HepG2 (cell line): ENCODE data around the gene CDKN2C. TPM values are rescaled to one million over a fixed set of nuclear protein-coding genes. Genes with fewer than 3 reads are reported as not detected.

ENCODE experiments used
- ATAC-seq: fragments of 200-7000 bp; cut with Tn5 transposase; 3 replicates; pipeline ENCODE4 v1.9.1; 2020; ENCODE audit warnings: mild to moderate bottlenecking, moderate library complexity
- BruUV-seq: library from RNA; stranded (reverse); fragments of 400-500 nt; replicated peaks from 2 replicates; lab custom pipeline; 2021; lab: Mats Ljungman, UMichigan
- CTCF ChIA-PET: fragments of 300-600 bp; formaldehyde crosslinking; extraction: SDS; loops from one replicate; lab custom pipeline; 2021; ENCODE audit warnings: low total read pairs, inconsistent platforms, low intra/inter-chr PET ratio; lab: Yijun Ruan, JAX
- POLR2A ChIA-PET: fragments of 350-600 bp; sonication (Branson Sonifier 250); formaldehyde crosslinking; loops from one replicate; lab custom pipeline; 2020; ENCODE audit warnings: antibody characterized with exemption, inconsistent platforms; lab: Yijun Ruan, JAX
- DNase-seq: peaks from one replicate; pipeline ENCODE4 v3.0.0-alpha.2; 2015; ENCODE audit warnings: low spot score
- FAIRE-seq: peaks from 3 replicates; lab custom pipeline; 2011; peaks lifted over from hg19 to GRCh38; lab: Jason Lieb, UNC
- H2AFZ ChIP-seq: one replicate; pipeline ENCODE4 v1.6.1; 2011; ENCODE audit warnings: low read length, inconsistent platforms
- H3K27ac ChIP-seq: fragments of 300-600 bp; 3 replicates; pipeline ENCODE4 v1.8.0; 2011; ENCODE audit warnings: mixed run types, mild to moderate bottlenecking, mixed read lengths, low read length, inconsistent platforms; ENCODE audit not compliant: insufficient read depth; ENCODE audit errors: extremely low read length
- H3K27me3 ChIP-seq, 2 experiments: fragments of 200-600 bp in 1 of 2; 2 replicates in 1 of 2; 3 replicates in 1 of 2; pipeline versions ENCODE4 v1.6.0 to v1.8.0; 2011; ENCODE audit warnings: low read length in 2 of 2, mild to moderate bottlenecking in 2 of 2, moderate library complexity in 2 of 2, inconsistent platforms in 1 of 2; ENCODE audit not compliant: insufficient read depth in 2 of 2, control insufficient read depth in 1 of 2
- H3K36me3 ChIP-seq, 2 experiments: fragments of 200-600 bp in 1 of 2; replicated peaks in 1 of 2; 2 replicates in 1 of 2; 3 replicates in 1 of 2; pipeline versions ENCODE4 v1.5.1 to v1.8.0; 2011; ENCODE audit warnings: low read length in 2 of 2, inconsistent platforms in 1 of 2; ENCODE audit not compliant: insufficient read depth in 2 of 2, control insufficient read depth in 1 of 2
- H3K4me1 ChIP-seq: 2 replicates; pipeline ENCODE4 v1.5.1; 2012; ENCODE audit warnings: low read length, inconsistent platforms; ENCODE audit not compliant: insufficient read depth
- H3K4me2 ChIP-seq: 2 replicates; pipeline ENCODE4 v1.6.0; 2011; ENCODE audit warnings: low read depth, low read length, inconsistent platforms
- H3K4me3 ChIP-seq, 3 experiments: fragments of 200-600 bp in 1 of 3; sonication (generic), shearing (Covaris generic) in 1 of 3; replicated peaks in 1 of 3; 2 replicates each; pipeline ENCODE4 v1.5.1; 2011 to 2016; ENCODE audit warnings: low read length in 3 of 3, inconsistent platforms in 2 of 3, low read depth in 2 of 3, mild to moderate bottlenecking in 2 of 3, control low read depth in 1 of 3, mixed read lengths in 1 of 3; ENCODE audit not compliant: insufficient read depth in 1 of 3
- H3K79me2 ChIP-seq: one replicate; pipeline ENCODE4 v1.6.1; 2011; ENCODE audit warnings: low read length, inconsistent platforms; ENCODE audit not compliant: insufficient read depth
- H3K9ac ChIP-seq: 2 replicates; pipeline ENCODE4 v1.6.0; 2011; ENCODE audit warnings: mild to moderate bottlenecking, low read depth, low read length, inconsistent platforms; ENCODE audit not compliant: insufficient read depth
- H3K9me3 ChIP-seq: 2 replicates; pipeline ENCODE4 v1.5.1; 2012; ENCODE audit warnings: mild to moderate bottlenecking, low read length
- H4K20me1 ChIP-seq: 2 replicates; pipeline ENCODE4 v1.6.0; 2011; ENCODE audit warnings: inconsistent platforms, mild to moderate bottlenecking, low read length, moderate library complexity; ENCODE audit not compliant: insufficient read depth
- ARNT2 ChIP-seq: sonication (generic); formaldehyde crosslinking; IDR thresholded peaks from 2 replicates; pipeline ENCODE4 v1.8.0; 2022; ENCODE audit warnings: mild to moderate bottlenecking, low read depth, missing genetic modification reagents, moderate library complexity
- LCORL ChIP-seq, 2 experiments: fragments of 450-650 bp in 1 of 2; sonication (generic) in 1 of 2; formaldehyde crosslinking in 1 of 2; IDR thresholded peaks; 2 replicates each; pipeline versions ENCODE4 v1.5.0 to v1.6.1; 2017 to 2020; ENCODE audit warnings: antibody characterized with exemption in 1 of 2, missing genetic modification reagents in 1 of 2
- MAFF ChIP-seq: IDR thresholded peaks from 2 replicates; pipeline ENCODE4 v1.6.1; 2011; ENCODE audit warnings: low read depth, low read length, improper control_type of control experiment
- MED8 ChIP-seq: sonication (generic); formaldehyde crosslinking; IDR thresholded peaks from 2 replicates; pipeline ENCODE4 v1.8.1; 2023; ENCODE audit warnings: mild to moderate bottlenecking, missing genetic modification reagents; ENCODE audit not compliant: insufficient replicate concordance
- PRMT3 ChIP-seq: sonication (generic); formaldehyde crosslinking; IDR thresholded peaks from 2 replicates; pipeline ENCODE4 v1.8.1; 2022; ENCODE audit warnings: low read depth, mild to moderate bottlenecking, moderate library complexity, missing genetic modification reagents, borderline replicate concordance
- RNF2 ChIP-seq: fragments of 450-650 bp; conservative IDR thresholded peaks from 2 replicates; pipeline ENCODE4 v1.6.1; 2016; ENCODE audit warnings: low read depth
- TCF7L2 ChIP-seq: IDR thresholded peaks from 2 replicates; pipeline ENCODE4 v1.6.1; 2011; ENCODE audit warnings: mild to moderate bottlenecking, low read depth, low read length, moderate library complexity
- TFAP4 ChIP-seq: sonication (generic); IDR thresholded peaks from 2 replicates; pipeline ENCODE4 v1.6.1; 2016; ENCODE audit warnings: low read depth, borderline replicate concordance
- WGBS: methylation state at CpG from one replicate; pipeline ENCODE4 v1.1.6; 2017; ENCODE audit warnings: low lambda C conversion rate; 5-methylcytosine and 5-hydroxymethylcytosine counted together
- in situ Hi-C: cut with HindIII; loops from 2 replicates; pipeline ENCODE4 v1.10.0; 2017; ENCODE audit warnings: low pct_unique_long_range_greater_than_20kb; ENCODE audit not compliant: extremely low pct_ligation_motif_present
- intact Hi-C: fragments of 100-400 bp; cut with micrococcal nuclease; formaldehyde crosslinking; loops from one replicate; pipeline ENCODE4 v1.10.0; 2022; ENCODE audit not compliant: unreplicated experiment
- polyA plus RNA-seq, 8 experiments: library from polyadenylated mRNA; depleted of rRNA in 3 of 8; stranded (reverse) in 7 of 8; unstranded in 1 of 8; fragments of >200 nt; fragmentation: Illumina TruSeq in 4 of 8; extraction: Trizol in 4 of 8; gene quantifications; 2 replicates each; pipeline versions ENCODE4 v1.2.1 to v1.2.3, GENCODE V29; 2011 to 2016; ENCODE audit warnings: low read depth in 4 of 8, missing spikeins in 1 of 8, mixed read lengths in 1 of 8; ENCODE audit not compliant: insufficient read depth in 1 of 8
- total RNA-seq, 5 experiments: library from RNA; depleted of rRNA; stranded (reverse); fragments of >200 nt; fragmentation: Illumina TruSeq; extraction: Trizol; gene quantifications; 2 replicates each; pipeline ENCODE4 v1.2.3, GENCODE V29; 2016; ENCODE audit warnings: low read depth in 1 of 5
- TF ChIP-seq, protein P1 (sequence below): IDR thresholded peaks from 2 replicates; pipeline ENCODE4 v1.6.1; 2016; ENCODE audit warnings: missing biosample characterization, missing genetic modification reagents, low read depth

The CDKN2C gene
- total and polyA plus RNA-seq, 2 of the 13 experiments (the other 11 are each of a cell fraction or from before 2014, with no cell fraction given) = 7.8 to 13.7 TPM

DNA sequence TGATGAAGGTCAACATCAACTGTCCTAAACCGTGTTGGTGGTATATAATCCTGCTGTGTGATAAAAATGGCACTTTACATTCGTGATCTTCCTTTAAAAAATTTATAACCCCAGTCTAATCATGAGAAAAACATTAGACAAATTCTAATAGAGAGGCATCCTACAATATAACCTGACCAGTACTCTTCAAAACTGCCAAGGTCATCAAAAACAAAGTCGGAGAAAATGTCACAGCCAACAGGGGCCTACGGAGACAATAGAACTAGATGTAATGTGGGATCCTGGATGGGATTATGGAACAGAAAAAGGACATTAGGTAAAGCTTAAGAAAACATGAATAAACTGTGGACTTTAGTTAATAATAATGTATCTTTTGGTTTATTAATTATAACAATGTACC lies 25.0 kb downstream of the CDKN2C start (continued):
- TF ChIP-seq, protein P1, sequence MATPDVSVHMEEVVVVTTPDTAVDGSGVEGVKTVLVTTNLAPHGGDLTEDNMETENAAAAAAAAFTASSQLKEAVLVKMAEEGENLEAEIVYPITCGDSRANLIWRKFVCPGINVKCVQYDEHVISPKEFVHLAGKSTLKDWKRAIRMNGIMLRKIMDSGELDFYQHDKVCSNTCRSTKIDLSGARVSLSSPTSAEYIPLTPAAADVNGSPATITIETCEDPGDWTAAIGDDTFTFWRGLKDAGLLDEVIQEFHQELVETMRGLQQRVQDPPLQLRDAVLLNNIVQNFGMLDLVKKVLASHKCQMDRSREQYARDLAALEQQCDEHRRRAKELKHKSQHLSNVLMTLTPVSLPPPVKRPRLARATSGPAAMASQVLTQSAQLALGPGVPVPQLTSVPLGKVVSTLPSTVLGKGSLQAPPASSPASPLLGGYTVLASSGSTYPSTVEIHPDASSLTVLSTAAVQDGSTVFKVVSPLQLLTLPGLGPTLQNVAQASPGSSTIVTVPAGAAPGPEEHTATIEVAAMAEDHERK = no peak
- TF ChIP-seq TCF7L2 = no peak
- TF ChIP-seq MED8 (CRISPR knock-in tag) = no peak
- no peak for TF ChIP-seq TFAP4
- TF ChIP-seq MAFF = peak; percentile 83
- TF ChIP-seq PRMT3 (CRISPR knock-in tag) = no peak

- Histone ChIP-seq H3K27me3 (no peaks in the 10 kb centered on the region), H3K27ac (no peak overlapping the region), H4K20me1 (no peaks in the 10 kb centered on the region), H3K9me3 (no peaks in the 10 kb centered on the region), H3K79me2 (no peaks in the 10 kb centered on the region), H3K36me3 (no peaks in the 10 kb centered on the region), H3K4me1 (peaks cover 5% of the 10 kb centered on the region; the same call in 1 of the 2 replicates), H3K4me3 (no peak overlapping the region)
- CTCF ChIA-PET = no interaction called here
- 80% methylated on average over 1 of the region's 1 CpG for WGBS
- BruUV-seq = no TSS peak
- ATAC-seq = no peak
- no peak for DNase-seq
- no peak for FAIRE-seq
- in situ Hi-C loops = no loop called here
- POLR2A ChIA-PET = no interaction called here
- intact Hi-C loops = no loop called here
- TF ChIP-seq RNF2 (no peak), ARNT2 (CRISPR knock-in tag) (no peak), LCORL (IDR thresholded peaks at IDR 0.05) (no peak), LCORL (CRISPR knock-in tag; IDR thresholded peaks at IDR 0.05) (no peak)
- TF ChIP-seq, all 625 proteins: peak for 0
- H2AFZ ChIP-seq = no peak overlapping the region
- H3K4me2 ChIP-seq = no peak overlapping the region
- no peak overlapping the region for H3K9ac ChIP-seq
These were observed 25.6 kb downstream of the CDKN2C start for GRCh38 chr1:50995651-50996050.
